Fibroblast of peridontal ligament (primary cell): Measurements from ENCODE around the gene OSBPL8.
A peak's percentile ranks its signal among the peaks of the same experiment; 100 is the strongest.

Source experiments
- DNase-seq: peaks from one replicate; pipeline ENCODE4 v3.0.0-alpha.2; 2010; ENCODE audit errors: extremely low read depth

The OSBPL8 gene

DNA sequence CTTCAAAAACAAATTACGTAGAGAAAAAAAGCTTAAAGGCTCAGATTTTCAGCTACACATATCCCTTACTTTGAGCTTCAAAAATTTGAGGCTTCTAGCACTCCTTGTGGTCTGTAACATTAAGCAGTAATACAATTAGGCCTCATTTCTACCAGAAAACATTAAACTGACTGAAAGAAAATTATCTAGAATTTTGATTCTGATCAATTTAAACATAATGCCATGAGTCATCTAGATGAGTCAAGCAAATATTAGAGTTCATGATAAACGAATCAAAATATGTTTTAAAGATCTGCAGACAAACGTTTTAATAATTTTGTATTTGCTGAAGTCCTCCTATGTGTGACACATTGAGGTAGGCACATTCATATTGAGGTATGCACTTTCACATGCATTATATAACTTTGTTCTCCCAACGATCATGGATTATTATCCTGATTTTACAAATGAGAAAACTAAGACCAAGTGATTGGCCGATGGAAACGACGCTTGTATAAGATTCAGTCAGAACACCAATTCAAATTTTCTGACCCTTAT is 4.3 kb downstream of the OSBPL8 start:
- DNase-seq: peak; percentile 35

GRCh38 chr12:76554405-76555230 is 5.0 kb downstream of the OSBPL8 start:
- DNase-seq: no peak

DNA sequence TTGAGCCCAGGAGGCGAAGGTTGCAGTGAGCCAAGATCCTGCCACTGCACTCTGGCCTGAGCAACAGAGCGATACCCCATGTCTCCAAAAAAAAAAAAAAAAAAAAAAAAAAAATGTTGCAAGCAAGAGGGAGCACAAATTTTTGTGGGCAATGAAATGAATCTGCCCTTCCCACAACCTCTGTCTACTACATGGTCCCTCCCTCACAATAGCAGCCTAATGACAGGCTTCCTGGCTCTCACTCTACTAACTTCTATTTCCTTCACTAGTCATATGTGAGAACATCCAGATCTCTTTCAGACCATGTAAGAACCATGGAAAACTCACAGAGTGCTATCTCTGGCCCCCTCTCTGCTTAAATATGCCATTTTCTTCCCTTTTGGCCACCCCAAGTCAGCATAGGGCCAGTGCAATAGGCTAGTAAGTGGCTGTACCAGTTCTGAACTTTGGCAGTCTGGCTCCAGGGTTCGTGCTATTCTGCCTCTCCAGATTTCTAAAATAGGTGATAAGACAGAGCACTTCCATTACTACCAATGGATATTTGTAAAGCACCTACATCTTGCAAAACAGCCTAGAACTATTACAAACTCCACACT is 7.1 kb downstream of the OSBPL8 start:
- DNase-seq: peak; percentile 62

GRCh38 chr12:76551482-76551888 is 8.1 kb downstream of the OSBPL8 start:
- no peak for DNase-seq

DNA sequence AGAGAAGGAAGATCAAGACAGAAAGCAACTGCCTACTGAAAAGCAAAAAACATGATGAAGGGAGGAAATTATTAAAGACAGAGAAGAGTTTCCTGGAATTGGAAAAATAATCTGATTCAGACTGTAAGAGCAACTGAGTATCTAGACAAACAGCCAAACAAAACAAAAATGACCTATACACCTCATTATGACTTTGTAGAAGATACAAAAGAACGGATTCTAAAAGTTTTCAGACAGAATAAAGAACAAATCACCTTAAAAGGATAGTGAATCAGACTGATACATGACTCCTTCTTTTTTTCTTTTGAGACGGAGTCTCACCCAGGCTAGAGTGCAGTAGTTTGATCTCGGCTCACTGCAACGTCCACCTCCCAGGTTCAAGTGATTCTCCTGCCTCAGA is 10.4 kb downstream of the OSBPL8 start:
- no peak for DNase-seq

- DNase-seq: no peak
These were observed 11.2 kb downstream of the OSBPL8 start for GRCh38 chr12:76548222-76548837.

GRCh38 chr12:76547526-76547925 is 12.0 kb downstream of the OSBPL8 start:
- no peak for DNase-seq

DNA sequence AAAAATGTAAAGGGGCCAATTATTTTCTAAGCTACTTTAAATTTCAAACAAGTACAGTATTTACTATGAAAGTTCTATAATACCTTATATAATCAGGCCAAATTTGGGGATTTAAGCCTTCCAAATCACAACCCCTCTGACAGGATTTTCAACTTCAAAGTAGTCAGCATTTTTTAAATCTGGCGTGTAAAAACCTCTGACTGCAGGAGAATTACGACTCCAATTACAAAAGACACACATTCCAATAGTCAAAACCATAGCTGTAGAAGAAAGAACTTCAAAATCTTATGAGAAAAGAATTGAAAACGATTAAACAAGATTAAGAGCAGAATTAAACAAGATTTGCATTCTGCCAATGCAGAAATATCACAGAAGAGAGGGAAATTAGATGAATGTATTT is 12.7 kb downstream of the OSBPL8 start:
- no peak for DNase-seq

GRCh38 chr12:76545486-76545885 is 14.1 kb downstream of the OSBPL8 start:
- DNase-seq: no peak

- DNase-seq: no peak
These were observed 14.8 kb downstream of the OSBPL8 start for GRCh38 chr12:76544601-76545261.

- DNase-seq: no peak
These were observed 15.7 kb downstream of the OSBPL8 start for GRCh38 chr12:76543813-76544347.

DNA sequence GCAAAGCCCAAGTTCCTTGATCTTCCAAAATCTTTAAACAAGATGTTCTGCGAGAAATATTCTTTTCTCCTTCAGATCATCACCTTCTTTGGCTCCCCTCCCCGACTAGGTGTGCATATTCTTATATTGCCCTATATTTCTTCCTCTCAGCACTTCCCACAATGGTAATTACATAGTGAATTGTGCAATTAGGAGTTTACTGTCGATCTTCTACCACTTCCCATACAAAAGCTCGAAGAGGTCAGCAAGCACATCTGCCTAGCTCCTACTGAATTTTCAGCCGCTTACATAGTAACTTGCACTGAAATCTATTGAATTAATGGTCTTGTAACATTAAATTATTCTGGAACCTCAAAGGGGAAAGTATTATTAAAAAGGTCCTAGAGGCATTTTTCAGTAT is 16.7 kb downstream of the OSBPL8 start:
- no peak for DNase-seq

DNA sequence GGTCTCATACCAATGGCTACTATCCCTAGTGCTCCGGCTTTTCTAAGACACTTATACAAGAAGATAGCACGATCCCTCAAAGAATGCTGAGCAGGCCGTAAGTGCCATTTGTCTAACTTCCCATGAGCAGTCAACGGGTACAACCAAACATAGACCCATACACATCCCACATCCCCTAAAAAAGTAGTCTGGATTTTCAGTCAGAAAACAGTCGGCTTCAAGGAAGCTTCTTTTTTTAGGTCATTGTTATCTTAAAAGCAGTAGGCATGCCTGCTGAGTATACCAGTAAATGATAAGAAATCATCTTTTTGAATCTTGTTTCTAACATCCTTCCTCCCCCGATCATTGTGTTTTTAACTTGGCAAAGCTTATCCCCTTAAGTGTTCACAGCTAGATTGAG is 19.8 kb downstream of the OSBPL8 start:
- no peak for DNase-seq

DNA sequence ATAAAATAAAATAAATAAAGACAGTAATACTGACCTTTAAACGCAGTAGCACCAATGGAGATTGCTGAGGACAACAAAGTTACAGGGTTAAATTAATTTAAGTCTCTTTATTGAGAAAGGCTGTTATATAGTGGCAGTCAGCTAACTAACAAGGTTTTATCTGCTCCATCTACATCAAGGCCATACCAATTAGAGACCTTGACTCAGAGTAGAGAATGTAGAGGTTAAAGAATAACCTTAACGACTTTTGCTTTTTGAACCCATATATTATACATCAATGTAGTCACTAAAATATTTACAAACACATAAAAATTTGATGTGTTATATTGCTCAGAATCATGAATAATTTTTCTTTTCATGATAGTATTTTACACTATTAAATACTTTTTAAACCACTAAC is 21.6 kb downstream of the OSBPL8 start:
- no peak for DNase-seq

DNA sequence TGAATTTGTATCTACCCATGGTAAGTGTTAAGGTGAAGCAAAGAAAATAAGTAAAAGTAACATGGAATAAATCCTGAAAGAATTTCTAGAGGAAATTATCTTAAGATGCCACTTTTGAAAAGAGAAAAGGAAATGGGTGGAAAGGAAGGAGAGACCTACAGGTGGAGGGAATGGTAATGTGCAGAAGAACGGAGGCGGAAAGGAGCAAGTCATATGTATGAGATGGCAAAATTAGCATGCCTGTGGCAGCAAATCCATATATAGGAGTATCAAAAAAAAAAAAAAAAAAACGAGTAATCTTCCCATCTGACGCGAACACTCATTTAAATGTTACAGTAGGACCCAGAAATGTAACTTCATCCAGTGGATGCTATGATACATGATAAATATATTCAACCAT is 23.0 kb downstream of the OSBPL8 start:
- no peak for DNase-seq

DNA sequence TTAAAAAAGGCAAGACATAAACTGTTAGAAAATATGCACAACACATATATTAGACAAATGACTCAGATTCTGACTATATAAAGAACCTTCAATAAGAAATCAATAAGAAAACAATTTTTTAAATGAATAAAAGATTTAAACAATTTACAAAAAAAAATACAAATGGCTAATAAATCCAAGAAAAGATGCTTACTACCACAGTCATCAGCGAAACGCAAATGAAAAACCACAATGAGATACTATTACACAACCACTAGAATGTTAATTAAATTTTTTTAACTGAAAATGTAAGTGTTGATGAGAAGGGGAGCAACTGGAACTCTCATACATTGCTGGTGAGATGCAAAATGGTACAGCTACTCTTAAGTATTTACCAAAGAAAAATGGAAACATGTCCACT is 24.4 kb downstream of the OSBPL8 start:
- no peak for DNase-seq

DNA sequence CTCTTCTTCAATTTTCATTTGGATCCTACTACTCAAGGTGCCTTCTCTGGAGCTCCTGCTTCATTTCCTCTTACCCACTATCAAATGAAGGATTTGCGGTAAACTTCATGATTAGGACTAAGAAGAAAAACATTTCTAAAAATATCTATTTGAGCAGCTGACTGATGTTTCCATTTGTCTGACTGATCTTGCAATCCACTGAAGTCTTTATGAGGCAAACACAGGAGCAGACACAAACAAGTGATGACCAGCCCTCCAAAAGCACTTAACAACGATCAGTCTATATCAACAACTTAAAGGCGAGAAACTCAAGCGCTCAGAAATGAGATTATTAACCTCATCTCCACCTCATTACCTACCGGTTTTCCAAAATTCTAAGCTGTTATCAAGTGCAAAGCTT is 26.2 kb downstream of the OSBPL8 start:
- DNase-seq: no peak

DNA sequence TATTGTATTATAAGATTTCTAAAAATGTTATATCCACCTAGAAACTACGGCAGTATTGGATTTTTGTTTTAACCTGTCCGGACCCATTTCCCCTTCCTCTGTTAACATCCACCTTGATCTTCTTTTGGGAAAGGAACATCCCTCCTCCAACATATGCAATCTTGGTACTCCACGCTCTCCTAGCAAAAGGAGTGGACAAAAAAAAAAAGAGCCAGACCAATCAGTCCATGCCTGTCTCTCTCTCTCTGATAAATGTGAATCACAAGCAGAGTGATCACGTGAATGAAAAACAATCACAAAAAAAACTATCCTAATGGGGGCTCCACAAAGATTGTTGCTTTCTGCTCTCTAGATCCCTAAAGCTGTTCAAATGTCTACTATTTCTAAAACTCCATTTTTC is 27.1 kb downstream of the OSBPL8 start:
- no peak for DNase-seq

GRCh38 chr12:76531056-76531455 is 28.5 kb downstream of the OSBPL8 start:
- no peak for DNase-seq

- no peak for DNase-seq
These were observed 29.1 kb downstream of the OSBPL8 start for GRCh38 chr12:76530516-76530915.

DNA sequence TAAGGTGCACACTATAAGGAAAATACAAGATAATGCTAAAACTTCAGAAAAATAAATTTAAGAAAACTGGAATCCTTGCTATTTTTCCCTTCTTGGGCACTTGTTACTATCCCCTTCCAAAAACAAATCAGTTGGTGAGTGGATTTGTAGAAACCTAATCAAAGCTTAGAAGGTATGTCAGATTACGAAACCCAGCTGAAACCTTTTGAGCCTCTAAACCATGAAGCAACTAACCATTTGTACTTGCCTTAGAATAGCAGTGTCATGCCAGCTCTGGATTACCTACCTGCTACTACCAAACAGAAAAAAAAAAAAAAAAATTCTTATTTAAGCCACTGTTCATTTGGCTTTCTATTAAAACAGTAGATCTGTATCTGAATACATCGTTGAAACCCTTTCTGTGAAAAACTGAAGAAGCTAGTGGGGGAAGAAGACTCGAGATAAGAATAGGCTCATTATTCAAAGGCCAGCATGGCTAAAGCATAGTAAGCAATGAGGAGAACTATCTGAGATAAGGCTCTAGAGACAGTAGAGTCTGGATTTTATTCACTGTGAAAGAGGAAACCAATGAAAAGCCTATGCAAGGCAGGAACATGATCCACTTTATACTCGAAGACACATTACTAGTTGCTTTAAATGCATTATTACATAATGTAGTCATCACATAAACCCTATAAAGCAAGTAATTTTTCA is 30.2 kb downstream of the OSBPL8 start:
- DNase-seq: no peak
